GM12878 (cell line): ENCODE measurements around the gene SLC17A8. TPM values are rescaled to one million over a fixed set of nuclear protein-coding genes. Genes with fewer than 3 reads are reported as not detected.

ENCODE experiments used
- ATAC-seq: fragments of 200-7000 bp; cut with Tn5 transposase; 3 replicates; pipeline ENCODE4 v1.9.1; 2020; ENCODE audit warnings: mild to moderate bottlenecking, moderate library complexity
- BruUV-seq: library from RNA; stranded (reverse); fragments of 400-500 nt; replicated peaks from 2 replicates; lab custom pipeline; 2021; lab: Mats Ljungman, UMichigan
- CTCF ChIA-PET: fragments of 300-600 bp; sonication (Branson Sonifier 250); formaldehyde crosslinking; extraction: SDS; loops from one replicate; lab custom pipeline; 2021; ENCODE audit warnings: inconsistent platforms; lab: Yijun Ruan, JAX
- POLR2A ChIA-PET: fragments of 350-600 bp; formaldehyde crosslinking; extraction: SDS; loops from one replicate; lab custom pipeline; 2021; ENCODE audit warnings: inconsistent platforms; lab: Charles Lee
- RAD21 ChIA-PET: fragments of 300-600 bp; sonication (Branson Sonifier 250); formaldehyde crosslinking; loops from one replicate; lab custom pipeline; 2023; ENCODE audit warnings: antibody characterized with exemption; ENCODE audit not compliant: unreplicated experiment; lab: Charles Lee
- SMC1A ChIA-PET: fragments of 300-600 bp; sonication (Branson Sonifier 250); formaldehyde crosslinking; loops from one replicate; lab custom pipeline; 2023; ENCODE audit not compliant: unreplicated experiment, uncharacterized antibody; lab: Charles Lee
- DNase-seq: peaks from one replicate; pipeline ENCODE4 v3.0.0-alpha.2; 2011; ENCODE audit warnings: low read depth, low spot score
- FAIRE-seq: peaks from 3 replicates; lab custom pipeline; 2011; peaks lifted over from hg19 to GRCh38; lab: Jason Lieb, UNC
- H2AFZ ChIP-seq: 2 replicates; pipeline ENCODE4 v1.6.0; 2011; ENCODE audit warnings: low read depth, low read length, control low read depth; ENCODE audit not compliant: control insufficient read depth
- H3K27ac ChIP-seq: 2 replicates; pipeline ENCODE4 v1.5.1; 2011; ENCODE audit warnings: control low read depth; ENCODE audit not compliant: control insufficient read depth, insufficient read depth
- H3K27me3 ChIP-seq, 2 experiments: replicated peaks in 1 of 2; 2 replicates each; pipeline versions ENCODE4 v1.6.0 to v1.6.1; 2011; ENCODE audit warnings: low read length in 1 of 2; ENCODE audit not compliant: control insufficient read depth in 2 of 2, insufficient read depth in 2 of 2
- H3K36me3 ChIP-seq, 2 experiments: 2 replicates each; pipeline ENCODE4 v1.5.1; 2011; ENCODE audit warnings: low read length in 1 of 2; ENCODE audit not compliant: control insufficient read depth in 2 of 2, insufficient read depth in 2 of 2
- H3K4me1 ChIP-seq: 2 replicates; pipeline ENCODE4 v1.6.1; 2011; ENCODE audit warnings: mild to moderate bottlenecking, low read length, moderate library complexity, mixed read lengths; ENCODE audit not compliant: control insufficient read depth, insufficient read depth
- H3K4me2 ChIP-seq: 2 replicates; pipeline ENCODE4 v1.6.0; 2011; ENCODE audit warnings: control low read depth; ENCODE audit not compliant: control insufficient read depth, insufficient read depth
- H3K4me3 ChIP-seq: fragments of 200-600 bp; sonication (generic); 2 replicates; pipeline ENCODE4 v1.5.1; 2016
- H3K79me2 ChIP-seq: 2 replicates; pipeline ENCODE4 v1.6.0; 2011; ENCODE audit warnings: low read length; ENCODE audit not compliant: control insufficient read depth, insufficient read depth
- H3K9ac ChIP-seq: 2 replicates; pipeline ENCODE4 v1.8.0; 2011; ENCODE audit warnings: low read length, control low read depth, mixed read lengths; ENCODE audit not compliant: control insufficient read depth, insufficient read depth
- H3K9me3 ChIP-seq: replicated peaks from 3 replicates; pipeline ENCODE4 v1.5.1; 2011; ENCODE audit warnings: mild to moderate bottlenecking, low read length; ENCODE audit not compliant: control insufficient read depth, insufficient read depth
- H4K20me1 ChIP-seq: 2 replicates; pipeline ENCODE4 v1.6.0; 2011; ENCODE audit not compliant: control insufficient read depth, insufficient read depth
- ATF2 ChIP-seq: IDR thresholded peaks from 2 replicates; pipeline ENCODE4 v1.6.1; 2012; ENCODE audit warnings: low read length, inconsistent platforms
- CBX5 ChIP-seq: sonication (generic); IDR thresholded peaks from 2 replicates; pipeline ENCODE4 v1.6.1; 2016; ENCODE audit warnings: low read depth, moderate library complexity, mild to moderate bottlenecking, inconsistent platforms
- CHD1 ChIP-seq: IDR thresholded peaks from 2 replicates; pipeline ENCODE4 v1.6.1; 2012; ENCODE audit warnings: low read depth, low read length, improper control_type of control experiment
- CHD2 ChIP-seq: IDR thresholded peaks from 2 replicates; pipeline ENCODE4 v1.6.1; 2011; ENCODE audit warnings: low read depth, low read length, improper control_type of control experiment, borderline replicate concordance
- EZH2 ChIP-seq: IDR thresholded peaks from 2 replicates; pipeline ENCODE4 v1.6.1; 2012; ENCODE audit warnings: low read depth, mild to moderate bottlenecking, control low read depth, inconsistent platforms, low read length, borderline replicate concordance; ENCODE audit not compliant: control insufficient read depth
- IRF5 ChIP-seq: fragments of 450-650 bp; IDR thresholded peaks from 2 replicates; pipeline ENCODE4 v1.6.1; 2017; ENCODE audit warnings: borderline replicate concordance
- MXI1 ChIP-seq: fragments of 150-350 bp; IDR thresholded peaks from 2 replicates; pipeline ENCODE4 v1.6.1; 2011; ENCODE audit warnings: low read depth, mild to moderate bottlenecking, inconsistent platforms, low read length, improper control_type of control experiment
- NR2C2 ChIP-seq: IDR thresholded peaks from 2 replicates; pipeline ENCODE4 v1.6.1; 2011; ENCODE audit warnings: borderline replicate concordance, low read depth; ENCODE audit not compliant: control insufficient read depth, insufficient read length
- NR2F1 ChIP-seq: fragments of 450-650 bp; conservative IDR thresholded peaks from 2 replicates; pipeline ENCODE4 v1.6.1; 2017; ENCODE audit warnings: mild to moderate bottlenecking
- SKIL ChIP-seq: fragments of 450-650 bp; IDR thresholded peaks from 2 replicates; pipeline ENCODE4 v1.6.1; 2017; ENCODE audit warnings: mild to moderate bottlenecking, low read depth, inconsistent platforms; ENCODE audit not compliant: poor library complexity, severe bottlenecking
- SPI1 ChIP-seq: IDR thresholded peaks from 2 replicates; pipeline ENCODE4 v1.6.1; 2011; ENCODE audit warnings: low read depth, mild to moderate bottlenecking, low read length, moderate library complexity, borderline replicate concordance; ENCODE audit not compliant: insufficient read depth
- USF2 ChIP-seq: IDR thresholded peaks from 2 replicates; pipeline ENCODE4 v1.6.1; 2011; ENCODE audit warnings: low read depth, low read length, improper control_type of control experiment, borderline replicate concordance
- ZNF217 ChIP-seq: fragments of 450-650 bp; IDR thresholded peaks from 2 replicates; pipeline ENCODE4 v1.6.1; 2017; ENCODE audit warnings: antibody characterized with exemption, mild to moderate bottlenecking
- ZNF592 ChIP-seq: fragments of 450-650 bp; IDR thresholded peaks from 2 replicates; pipeline ENCODE4 v1.6.1; 2017; ENCODE audit warnings: mild to moderate bottlenecking, moderate library complexity
- WGBS: methylation state at CpG from one replicate; pipeline ENCODE4 v1.1.6; 2016; ENCODE audit warnings: low lambda C conversion rate; ENCODE audit not compliant: insufficient replicate concordance, insufficient coverage; ENCODE audit errors: missing lambda C conversion rate; 5-methylcytosine and 5-hydroxymethylcytosine counted together
- in situ Hi-C: fragments of 300-500 bp; cut with MboI; formaldehyde crosslinking; loops from 9 replicates; pipeline ENCODE4 v1.14.3; 2018; ENCODE audit warnings: mixed read lengths
- intact Hi-C: fragments of 100-400 bp; cut with micrococcal nuclease; formaldehyde crosslinking; loops from one replicate; pipeline ENCODE4 v1.14.2; 2022; ENCODE audit not compliant: unreplicated experiment
- polyA plus RNA-seq, 11 experiments: library from polyadenylated mRNA; depleted of rRNA in 4 of 11; unstranded in 6 of 11; stranded (reverse) in 5 of 11; fragments of >200 nt; fragmentation: Nextera tagmentation in 4 of 11; fragmentation: Illumina TruSeq in 1 of 11; extraction: Ambion mirVana in 4 of 11; extraction: Trizol in 1 of 11; gene quantifications; 1 replicate in 1 of 11; 2 replicates in 10 of 11; pipeline versions ENCODE4 v1.2.1 to v1.2.3, GENCODE V29; 2011 to 2016; ENCODE audit warnings: inconsistent platforms in 2 of 11, missing spikeins in 2 of 11, low read depth in 1 of 11
- total RNA-seq, 4 experiments: library from RNA; depleted of rRNA in 3 of 4; stranded (reverse); fragments of >200 nt in 3 of 4; fragmentation: Illumina TruSeq in 1 of 4; extraction: Trizol in 1 of 4; gene quantifications; 2 replicates each; pipeline versions ENCODE4 v1.2.1 to v1.2.3, GENCODE V29; 2013 to 2021

SLC17A8 gene
- total and polyA plus RNA-seq, 10 of the 15 experiments (the other 5 are each of a cell fraction or from before 2014, with no cell fraction given) = 0.18 TPM; not detected in 9

- no peak overlapping the region for H3K9ac ChIP-seq
- peaks cover 0 to 2% of the 10 kb centered on the region in 2 experiments; a peak in 2 of 4 replicates for H3K27me3 ChIP-seq
- no peaks in the 10 kb centered on the region for H3K36me3 ChIP-seq
- SMC1A ChIA-PET = no interaction called here
- ATAC-seq (no peak), FAIRE-seq (no peak), DNase-seq (no peak)
- no peaks in the 10 kb centered on the region for H3K79me2 ChIP-seq
- intact Hi-C loops (no loop called here), in situ Hi-C loops (no loop called here)
- RAD21 ChIA-PET = no interaction called here
- POLR2A ChIA-PET = no interaction called here
- no peak overlapping the region for H3K27ac ChIP-seq
- BruUV-seq = no TSS peak
- whole genome bisulfite sequencing = 0% methylated on average over 1 of the region's 1 CpG
- H4K20me1 ChIP-seq = no peaks in the 10 kb centered on the region
- CTCF ChIA-PET = interaction anchor here (1.0 kb wide), 1 partner anchor 22 kb away, joined by 3 read pairs; no protein-coding TSS in a partner anchor
- no peak overlapping the region for H2AFZ ChIP-seq
- no peaks in the 10 kb centered on the region for H3K9me3 ChIP-seq
- H3K4me1 ChIP-seq = no peaks in the 10 kb centered on the region
- H3K4me3 ChIP-seq = no peak overlapping the region
- H3K4me2 ChIP-seq = no peak overlapping the region
- TF ChIP-seq IRF5 (no peak), ZNF592 (no peak), ATF2 (no peak), ZNF217 (no peak), EZH2 (no peak), NR2C2 (no peak), CHD2 (no peak), SKIL (no peak), MXI1 (no peak), CHD1 (no peak), SPI1 (no peak), USF2 (no peak), CBX5 (no peak), NR2F1 (no peak)
Measured at GRCh38 chr12:100426145-100426544, 69.3 kb downstream of the SLC17A8 start.
